Thyroid gland (tissue), 4 donors: Measurements from ENCODE around the gene KLK8.

Source experiments
- POLR2A ChIP-seq, 2 donors: fragments of 450-650 bp; IDR thresholded peaks; one replicate each; pipeline ENCODE4 v1.6.1; 2017; ENCODE audit warnings: antibody characterized with exemption in 2 of 2, mild to moderate bottlenecking in 2 of 2, moderate library complexity in 1 of 2
- TF ChIP-seq, protein P1 (sequence below), 6 experiments: fragments of 200-600 bp in 3 of 6; fragments of 450-650 bp in 3 of 6; sonication (generic) in 3 of 6; IDR thresholded peaks; one replicate each; pipeline ENCODE4 v1.5.1; 2016 to 2019; ENCODE audit warnings: antibody characterized with exemption in 6 of 6, mild to moderate bottlenecking in 2 of 6, inconsistent platforms in 1 of 6, moderate library complexity in 1 of 6

DNA sequence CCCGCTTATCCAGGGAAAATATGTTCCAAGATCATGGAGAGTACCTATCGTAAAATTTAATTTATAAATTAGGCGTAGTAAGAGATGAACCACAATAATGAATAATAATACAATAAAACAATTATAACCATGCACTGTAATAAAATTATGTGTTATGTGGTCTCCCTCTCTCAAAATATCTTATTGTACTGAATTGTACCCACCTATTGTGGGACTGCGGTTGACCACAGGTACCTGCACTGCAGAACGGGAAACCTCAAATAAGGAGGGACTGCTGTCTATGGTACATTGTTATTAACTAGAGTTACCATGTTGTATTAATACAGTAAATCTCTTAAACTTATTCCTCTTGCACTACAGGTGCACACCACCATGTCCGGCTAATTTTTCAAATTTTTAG lies 38.7 kb upstream of the KLK8 start:
- TF ChIP-seq, protein P1, sequence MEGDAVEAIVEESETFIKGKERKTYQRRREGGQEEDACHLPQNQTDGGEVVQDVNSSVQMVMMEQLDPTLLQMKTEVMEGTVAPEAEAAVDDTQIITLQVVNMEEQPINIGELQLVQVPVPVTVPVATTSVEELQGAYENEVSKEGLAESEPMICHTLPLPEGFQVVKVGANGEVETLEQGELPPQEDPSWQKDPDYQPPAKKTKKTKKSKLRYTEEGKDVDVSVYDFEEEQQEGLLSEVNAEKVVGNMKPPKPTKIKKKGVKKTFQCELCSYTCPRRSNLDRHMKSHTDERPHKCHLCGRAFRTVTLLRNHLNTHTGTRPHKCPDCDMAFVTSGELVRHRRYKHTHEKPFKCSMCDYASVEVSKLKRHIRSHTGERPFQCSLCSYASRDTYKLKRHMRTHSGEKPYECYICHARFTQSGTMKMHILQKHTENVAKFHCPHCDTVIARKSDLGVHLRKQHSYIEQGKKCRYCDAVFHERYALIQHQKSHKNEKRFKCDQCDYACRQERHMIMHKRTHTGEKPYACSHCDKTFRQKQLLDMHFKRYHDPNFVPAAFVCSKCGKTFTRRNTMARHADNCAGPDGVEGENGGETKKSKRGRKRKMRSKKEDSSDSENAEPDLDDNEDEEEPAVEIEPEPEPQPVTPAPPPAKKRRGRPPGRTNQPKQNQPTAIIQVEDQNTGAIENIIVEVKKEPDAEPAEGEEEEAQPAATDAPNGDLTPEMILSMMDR (IDR thresholded peaks at IDR 0.05): no peak
- no peak for TF ChIP-seq POLR2A (IDR thresholded peaks at IDR 0.05)
